K562 (cell line): ENCODE data around the gene PDK1. TPM values are rescaled to one million over a fixed set of nuclear protein-coding genes. Genes with fewer than 3 reads are reported as not detected.

Experiments used
- ATAC-seq: fragments of 200-7000 bp; cut with Tn5 transposase; 3 replicates; pipeline ENCODE4 v1.9.1; 2020; ENCODE audit warnings: moderate library complexity
- BruUV-seq: library from RNA; stranded (reverse); fragments of 400-500 nt; replicated peaks from 2 replicates; lab custom pipeline; 2021; lab: Mats Ljungman, UMichigan
- CTCF ChIA-PET: fragments of 300-600 bp; formaldehyde crosslinking; extraction: SDS; loops from one replicate; lab custom pipeline; 2021; ENCODE audit warnings: low intra/inter-chr PET ratio; lab: Yijun Ruan, JAX
- POLR2A ChIA-PET: fragments of 300-600, 350-650 bp; sonication (Branson Sonifier 250); formaldehyde crosslinking; extraction: SDS; loops from one replicate; lab custom pipeline; 2021; ENCODE audit warnings: antibody characterized with exemption, inconsistent platforms; lab: Yijun Ruan, JAX
- DNase-seq, 4 experiments: peaks; one replicate each; pipeline versions ENCODE4 v3.0.0 to v3.0.0-alpha.2; 2011 to 2018; ENCODE audit warnings: low spot score in 3 of 4, mixed read lengths in 3 of 4; ENCODE audit errors: extremely low read depth in 1 of 4
- FAIRE-seq: peaks from 2 replicates; lab custom pipeline; 2011; peaks lifted over from hg19 to GRCh38; lab: Jason Lieb, UNC
- H2AFZ ChIP-seq: 2 replicates; pipeline ENCODE4 v1.6.0; 2011; ENCODE audit warnings: low read depth, low read length, control low read depth, inconsistent platforms
- H3K27ac ChIP-seq: fragments of 200-600 bp; 3 replicates; pipeline ENCODE4 v1.8.0; 2011; ENCODE audit warnings: low read depth, mild to moderate bottlenecking, control low read depth, inconsistent platforms, low read length, moderate library complexity, mixed read lengths; ENCODE audit errors: extremely low read depth
- H3K27me3 ChIP-seq, 2 experiments: fragments of 300-600 bp in 1 of 2; 2 replicates in 1 of 2; 3 replicates in 1 of 2; pipeline versions ENCODE4 v1.6.0 to v1.8.0; 2011; ENCODE audit warnings: inconsistent platforms in 2 of 2, low read length in 2 of 2, mild to moderate bottlenecking in 1 of 2, mixed read lengths in 1 of 2, moderate library complexity in 1 of 2; ENCODE audit not compliant: control insufficient read depth in 2 of 2, insufficient read depth in 2 of 2
- H3K36me3 ChIP-seq: fragments of 300-600 bp; 3 replicates; pipeline ENCODE4 v1.8.0; 2011; ENCODE audit warnings: mild to moderate bottlenecking, low read length, inconsistent platforms; ENCODE audit not compliant: control insufficient read depth, insufficient read depth
- H3K4me1 ChIP-seq, 2 experiments: fragments of 200-600 bp in 1 of 2; replicated peaks in 1 of 2; 2 replicates in 1 of 2; 3 replicates in 1 of 2; pipeline versions ENCODE4 v1.5.1 to v1.8.0; 2011; ENCODE audit warnings: inconsistent platforms in 2 of 2, low read length in 2 of 2, mild to moderate bottlenecking in 1 of 2, mixed read lengths in 1 of 2, moderate library complexity in 1 of 2; ENCODE audit not compliant: control insufficient read depth in 2 of 2, insufficient read depth in 2 of 2
- H3K4me2 ChIP-seq: 2 replicates; pipeline ENCODE4 v1.6.1; 2011; ENCODE audit warnings: low read length, control low read depth, inconsistent platforms, mixed read lengths; ENCODE audit not compliant: insufficient read depth
- H3K4me3 ChIP-seq: fragments of 200-600 bp; sonication (generic), shearing (Covaris generic); 2 replicates; pipeline ENCODE4 v1.5.1; 2016; ENCODE audit warnings: control low read depth, inconsistent platforms
- H3K79me2 ChIP-seq: fragments of 200-600 bp; 3 replicates; pipeline ENCODE4 v1.8.0; 2011; ENCODE audit warnings: low read length, inconsistent platforms; ENCODE audit not compliant: control insufficient read depth, insufficient read depth
- H3K9ac ChIP-seq, 2 experiments: 2 replicates each; pipeline versions ENCODE4 v1.6.0 to v1.6.1; 2011; ENCODE audit warnings: low read depth in 2 of 2, low read length in 2 of 2, control low read depth in 1 of 2, inconsistent platforms in 1 of 2, mild to moderate bottlenecking in 1 of 2, mixed read lengths in 1 of 2; ENCODE audit not compliant: insufficient read depth in 1 of 2
- H3K9me1 ChIP-seq: one replicate; pipeline ENCODE4 v1.6.0; 2011; ENCODE audit warnings: inconsistent platforms, mild to moderate bottlenecking, low read length, moderate library complexity; ENCODE audit not compliant: control insufficient read depth, insufficient read depth
- H3K9me3 ChIP-seq: replicated peaks from 2 replicates; pipeline ENCODE4 v1.5.1; 2011; ENCODE audit warnings: low read depth, low read length, inconsistent platforms; ENCODE audit not compliant: control insufficient read depth, insufficient read depth
- H4K20me1 ChIP-seq: replicated peaks from 2 replicates; pipeline ENCODE4 v1.6.1; 2011; ENCODE audit warnings: low read length, inconsistent platforms, mixed read lengths; ENCODE audit not compliant: control insufficient read depth, insufficient read depth
- WGBS: fragments of 100-300 bp; shearing (Covaris generic); methylation state at CpG from one replicate; pipeline ENCODE4 v1.1.6; 2016; ENCODE audit warnings: low coverage, mixed read lengths; ENCODE audit not compliant: insufficient coverage; ENCODE audit errors: missing lambda C conversion rate; 5-methylcytosine and 5-hydroxymethylcytosine counted together
- in situ Hi-C: fragments of 300-500 bp; cut with MboI; formaldehyde crosslinking; loops from 4 replicates; pipeline ENCODE4 v1.15.0; 2018; ENCODE audit warnings: inconsistent platforms, mixed read lengths
- intact Hi-C: fragments of 100-400 bp; cut with micrococcal nuclease; formaldehyde crosslinking; loops from 2 replicates; pipeline ENCODE4 v1.14.2; 2022
- polyA plus RNA-seq, 8 experiments: library from polyadenylated mRNA; depleted of rRNA in 4 of 8; stranded (reverse) in 5 of 8; unstranded in 3 of 8; fragments of >200 nt; fragmentation: Nextera tagmentation in 2 of 8; fragmentation: Illumina TruSeq in 1 of 8; extraction: Ambion mirVana in 2 of 8; extraction: Trizol in 1 of 8; gene quantifications; 2 replicates each; pipeline versions ENCODE4 v1.2.1 to v1.2.3, GENCODE V29; 2011 to 2014; ENCODE audit warnings: inconsistent platforms in 1 of 8, missing spikeins in 1 of 8
- small RNA-seq: library from RNA; depleted of rRNA; stranded (forward); fragments of <200 nt; gene quantifications from one replicate; pipeline ENCODE3, GENCODE V24; 2014
- total RNA-seq, 7 experiments: library from RNA; depleted of rRNA in 6 of 7; stranded (reverse); fragments of >200 nt in 6 of 7; fragmentation: Illumina TruSeq in 2 of 7; extraction: Trizol in 2 of 7; gene quantifications; 2 replicates each; pipeline versions ENCODE4 v1.2.1 to v1.2.3, GENCODE V29; 2011 to 2021; ENCODE audit warnings: low replicate concordance in 1 of 7
- TF ChIP-seq, protein P1 (sequence below), 2 experiments: fragments of 450-650 bp in 1 of 2; sonication (generic) in 1 of 2; formaldehyde crosslinking in 1 of 2; IDR thresholded peaks in 1 of 2; conservative IDR thresholded peaks in 1 of 2; 2 replicates each; pipeline versions ENCODE4 v1.6.1 to v1.8.1; 2016 to 2023; ENCODE audit warnings: mild to moderate bottlenecking in 2 of 2, moderate library complexity in 2 of 2, inconsistent platforms in 1 of 2, missing genetic modification reagents in 1 of 2
- TF ChIP-seq, protein P2 (sequence below): sonication (generic); formaldehyde crosslinking; IDR thresholded peaks from 2 replicates; pipeline ENCODE4 v1.8.0; 2022; ENCODE audit warnings: mild to moderate bottlenecking, missing genetic modification reagents

Gene PDK1
- total and polyA plus RNA-seq, 9 of the 15 experiments (the other 6 are each of a cell fraction or from before 2014, with no cell fraction given): 3.5 to 176 (median 13.9) TPM

DNA sequence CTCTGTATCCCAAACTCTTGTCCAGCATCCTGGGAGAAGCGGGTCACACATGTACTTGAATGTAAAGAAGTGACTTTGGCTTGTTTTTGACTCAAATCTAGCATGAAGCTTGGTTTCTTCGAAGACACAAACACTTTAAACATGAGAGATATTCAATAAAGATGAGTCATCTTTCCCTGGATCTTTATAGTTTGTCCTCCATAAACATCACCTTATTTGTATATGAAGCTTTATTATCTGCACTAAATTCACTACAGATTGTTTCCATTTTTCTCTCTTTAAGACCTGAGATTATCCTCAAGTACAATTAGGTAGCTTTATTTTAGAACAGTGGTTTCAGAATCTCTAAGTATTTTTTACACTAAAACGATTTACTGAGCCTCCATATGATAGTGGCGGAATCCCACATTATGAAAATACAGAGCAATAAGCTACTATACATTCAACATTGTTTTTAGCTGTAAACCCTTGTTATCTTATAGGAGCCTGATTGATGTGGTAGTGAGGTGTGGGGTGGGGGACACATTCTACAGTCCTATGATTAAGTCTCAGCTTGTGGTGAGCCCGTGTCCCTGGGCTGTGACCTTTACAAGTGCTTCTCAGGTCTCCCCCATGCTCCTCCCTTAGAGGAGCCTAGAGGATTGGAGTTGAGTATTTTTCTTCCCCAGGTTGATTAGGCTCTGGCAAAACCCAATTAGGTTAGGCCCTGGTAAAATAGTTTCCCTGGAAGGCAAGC is 100.1 kb downstream of the PDK1 start:
- Histone ChIP-seq H2AFZ (no peak overlapping the region), H4K20me1 (no peaks in the 10 kb centered on the region), H3K79me2 (no peaks in the 10 kb centered on the region), H3K27ac (no peak overlapping the region), H3K27me3 (no peaks in the 10 kb centered on the region; a peak in 1 of 5 replicates), H3K9ac (no peak overlapping the region), H3K4me1 (no peaks in the 10 kb centered on the region), H3K4me3 (no peak overlapping the region), H3K36me3 (no peaks in the 10 kb centered on the region), H3K9me1 (no peaks in the 10 kb centered on the region), H3K9me3 (no peaks in the 10 kb centered on the region), H3K4me2 (no peak overlapping the region)
- CTCF ChIA-PET: no interaction called here
- FAIRE-seq: no peak
- no peak for ATAC-seq
- in situ Hi-C loops (no loop called here), intact Hi-C loops (no loop called here)
- TF ChIP-seq, protein P1, sequence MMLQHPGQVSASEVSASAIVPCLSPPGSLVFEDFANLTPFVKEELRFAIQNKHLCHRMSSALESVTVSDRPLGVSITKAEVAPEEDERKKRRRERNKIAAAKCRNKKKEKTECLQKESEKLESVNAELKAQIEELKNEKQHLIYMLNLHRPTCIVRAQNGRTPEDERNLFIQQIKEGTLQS (IDR thresholded peaks at IDR 0.05): peak; percentile 32; the same call in 1 of the 2 replicates
- TF ChIP-seq, protein P1 (CRISPR knock-in tag; conservative IDR thresholded peaks at IDR 0.05): no peak
- TF ChIP-seq, protein P2, sequence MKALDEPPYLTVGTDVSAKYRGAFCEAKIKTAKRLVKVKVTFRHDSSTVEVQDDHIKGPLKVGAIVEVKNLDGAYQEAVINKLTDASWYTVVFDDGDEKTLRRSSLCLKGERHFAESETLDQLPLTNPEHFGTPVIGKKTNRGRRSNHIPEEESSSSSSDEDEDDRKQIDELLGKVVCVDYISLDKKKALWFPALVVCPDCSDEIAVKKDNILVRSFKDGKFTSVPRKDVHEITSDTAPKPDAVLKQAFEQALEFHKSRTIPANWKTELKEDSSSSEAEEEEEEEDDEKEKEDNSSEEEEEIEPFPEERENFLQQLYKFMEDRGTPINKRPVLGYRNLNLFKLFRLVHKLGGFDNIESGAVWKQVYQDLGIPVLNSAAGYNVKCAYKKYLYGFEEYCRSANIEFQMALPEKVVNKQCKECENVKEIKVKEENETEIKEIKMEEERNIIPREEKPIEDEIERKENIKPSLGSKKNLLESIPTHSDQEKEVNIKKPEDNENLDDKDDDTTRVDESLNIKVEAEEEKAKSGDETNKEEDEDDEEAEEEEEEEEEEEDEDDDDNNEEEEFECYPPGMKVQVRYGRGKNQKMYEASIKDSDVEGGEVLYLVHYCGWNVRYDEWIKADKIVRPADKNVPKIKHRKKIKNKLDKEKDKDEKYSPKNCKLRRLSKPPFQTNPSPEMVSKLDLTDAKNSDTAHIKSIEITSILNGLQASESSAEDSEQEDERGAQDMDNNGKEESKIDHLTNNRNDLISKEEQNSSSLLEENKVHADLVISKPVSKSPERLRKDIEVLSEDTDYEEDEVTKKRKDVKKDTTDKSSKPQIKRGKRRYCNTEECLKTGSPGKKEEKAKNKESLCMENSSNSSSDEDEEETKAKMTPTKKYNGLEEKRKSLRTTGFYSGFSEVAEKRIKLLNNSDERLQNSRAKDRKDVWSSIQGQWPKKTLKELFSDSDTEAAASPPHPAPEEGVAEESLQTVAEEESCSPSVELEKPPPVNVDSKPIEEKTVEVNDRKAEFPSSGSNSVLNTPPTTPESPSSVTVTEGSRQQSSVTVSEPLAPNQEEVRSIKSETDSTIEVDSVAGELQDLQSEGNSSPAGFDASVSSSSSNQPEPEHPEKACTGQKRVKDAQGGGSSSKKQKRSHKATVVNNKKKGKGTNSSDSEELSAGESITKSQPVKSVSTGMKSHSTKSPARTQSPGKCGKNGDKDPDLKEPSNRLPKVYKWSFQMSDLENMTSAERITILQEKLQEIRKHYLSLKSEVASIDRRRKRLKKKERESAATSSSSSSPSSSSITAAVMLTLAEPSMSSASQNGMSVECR: no peak
- no peak for DNase-seq
- POLR2A ChIA-PET: interaction anchor here (0.7 to 1.0 kb wide), 3 partner anchors 18 to 481 kb away, joined by 3 to 4 read pairs (median 3); no protein-coding TSS in a partner anchor
- no TSS peak for BruUV-seq
- whole genome bisulfite sequencing: 1% methylated on average over 5 of the region's 5 CpGs

Small RNAs within 50 kb of the gene (small RNA-seq; reads per million reads assigned to genes)
- not detected for gene RF00019

Other genes with a start within 250 kb of the PDK1 start
- gene ITGA6, start 128.5 kb upstream of the PDK1 start, total RNA-seq (2014; rRNA removed): 0.33 TPM in 1 of 2 replicates, not detected in the other
- not detected in 2 replicates for gene ITGA6, start 128.5 kb upstream of the PDK1 start, total RNA-seq (2014; rRNA removed; fragmentation: Illumina TruSeq; extraction: Trizol)
- gene ITGA6, start 128.5 kb upstream of the PDK1 start, total RNA-seq (2015; rRNA removed; fragmentation: Illumina TruSeq; extraction: Trizol): 0.07 TPM in 1 of 2 replicates, not detected in the other
- 0.29 and 0.40 TPM in 2 replicates for gene ITGA6, start 128.5 kb upstream of the PDK1 start, total RNA-seq (2021)
- 0.01 TPM in 1 of 2 replicates, not detected in the other for gene ITGA6, start 128.5 kb upstream of the PDK1 start, polyA plus RNA-seq (2011; rRNA removed)
- gene ITGA6, start 128.5 kb upstream of the PDK1 start, polyA plus RNA-seq (2014; fragmentation: Illumina TruSeq; extraction: Trizol): not detected in 2 replicates
- gene ITGA6, start 128.5 kb upstream of the PDK1 start, polyA plus RNA-seq (2014; fragmentation: Nextera tagmentation; extraction: Ambion mirVana): under 1 TPM in 1 of 2 experiments, not detected in 1; 0.03 TPM
- gene ITGA6, start 128.5 kb upstream of the PDK1 start, polyA plus RNA-seq (2014; rRNA removed): not detected in 2 replicates
- not detected in 2 replicates for gene RAPGEF4, start 179.8 kb downstream of the PDK1 start, total RNA-seq (2014; rRNA removed)
- gene RAPGEF4, start 179.8 kb downstream of the PDK1 start, total RNA-seq (2014; rRNA removed; fragmentation: Illumina TruSeq; extraction: Trizol): 0.45 TPM in 1 of 2 replicates, not detected in the other
- gene RAPGEF4, start 179.8 kb downstream of the PDK1 start, total RNA-seq (2015; rRNA removed; fragmentation: Illumina TruSeq; extraction: Trizol): not detected in 2 replicates
- 0.33 TPM in 1 of 2 replicates, not detected in the other for gene RAPGEF4, start 179.8 kb downstream of the PDK1 start, total RNA-seq (2021)
- 0.13 and 0.62 TPM in 2 replicates for gene RAPGEF4, start 179.8 kb downstream of the PDK1 start, polyA plus RNA-seq (2011; rRNA removed)
- gene RAPGEF4, start 179.8 kb downstream of the PDK1 start, polyA plus RNA-seq (2014; fragmentation: Illumina TruSeq; extraction: Trizol): not detected in 2 replicates
- gene RAPGEF4, start 179.8 kb downstream of the PDK1 start, polyA plus RNA-seq (2014; fragmentation: Nextera tagmentation; extraction: Ambion mirVana): under 1 TPM in 1 of 2 experiments, not detected in 1; 0.04 TPM
- not detected in 2 replicates for gene RAPGEF4, start 179.8 kb downstream of the PDK1 start, polyA plus RNA-seq (2014; rRNA removed)